ENCODE data around the gene LRRN4CL.

LRRN4CL gene

DNA sequence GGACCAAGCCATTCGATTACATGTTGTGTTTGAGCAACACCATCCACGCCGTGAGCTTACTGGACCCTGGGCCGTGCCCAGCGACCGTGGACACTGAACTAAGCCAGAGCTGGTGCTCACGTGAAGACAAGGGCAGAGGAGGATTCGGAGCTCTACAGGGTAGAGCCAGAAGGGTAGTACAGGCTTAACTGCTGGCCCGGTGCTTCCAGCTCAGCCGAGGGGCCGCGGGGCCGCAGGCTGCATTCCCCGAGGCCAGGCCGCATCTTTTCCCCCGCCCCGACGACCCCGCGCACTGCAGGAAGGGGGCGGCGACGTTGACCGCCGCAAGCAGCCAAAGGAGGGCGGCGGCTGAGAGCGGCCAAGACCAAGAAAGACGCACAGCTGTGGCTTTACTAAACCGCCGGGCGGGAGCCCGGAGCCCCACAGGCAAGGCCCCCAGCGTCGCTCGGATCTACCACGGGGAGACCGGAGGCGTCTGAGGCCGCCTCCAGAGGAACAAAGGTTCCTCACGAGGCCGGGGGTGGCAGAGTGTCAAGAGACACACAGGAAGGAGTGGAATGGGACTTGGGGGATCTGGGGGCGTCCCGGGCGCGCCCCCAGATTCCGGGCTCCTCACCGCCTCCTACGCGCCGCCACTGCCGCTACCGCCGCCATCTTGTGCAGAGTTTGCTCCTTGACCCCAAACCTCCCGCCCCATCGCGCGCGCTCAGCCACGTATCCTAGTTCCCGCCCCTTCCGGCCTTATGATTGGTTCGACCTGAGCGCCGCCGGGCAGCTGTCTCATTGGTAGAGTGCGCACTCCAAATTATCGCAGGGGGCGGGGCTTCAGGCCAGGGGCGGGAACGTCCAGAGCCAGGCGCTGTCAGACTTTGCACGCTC is 43.1 kb downstream of the LRRN4CL start, which contains the start of gene GANAB:
GANAB (minus strand) TSS at position 668 of the 879 bp plus-strand sequence; CDS start at position 654, 14 bp downstream.
- DNase-seq: peak; percentile 98

DNA sequence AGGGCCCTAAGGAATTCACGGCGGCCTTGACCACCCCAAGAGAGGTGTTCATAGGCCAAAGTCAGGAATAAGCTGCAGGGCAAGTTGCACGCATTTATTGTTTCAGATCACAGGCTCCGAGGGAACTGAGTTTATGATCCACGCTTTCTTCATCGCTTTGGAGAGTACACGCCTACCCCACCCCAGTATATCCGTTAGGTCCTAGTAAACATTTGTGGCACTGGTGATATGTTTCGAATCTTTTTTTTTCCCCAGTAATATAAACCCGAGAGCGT is 43.7 kb downstream of the LRRN4CL start:
- DNase-seq: no peak

DNA sequence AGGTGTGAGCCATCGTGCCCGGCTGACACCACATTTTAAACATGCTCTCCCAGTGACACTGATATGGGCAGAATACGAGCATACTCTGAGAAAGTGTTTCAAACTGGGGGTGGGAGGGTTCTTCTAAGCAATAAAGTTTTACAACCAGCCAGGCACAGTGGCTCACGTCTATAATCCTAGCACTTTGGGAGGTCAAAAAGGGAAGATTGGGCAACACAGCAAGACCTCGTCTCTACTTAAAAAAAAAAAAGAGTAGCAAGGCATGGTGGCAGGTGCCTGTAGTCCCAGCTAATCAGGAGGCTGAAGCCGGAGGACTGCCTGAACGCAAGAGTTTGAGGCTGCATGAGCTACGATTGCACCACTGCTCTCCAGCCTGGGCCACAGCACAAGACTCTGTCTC is 45.1 kb downstream of the LRRN4CL start:
- no peak for DNase-seq
